Measurements from ENCODE around the gene SMAD3. TPM values are rescaled to one million over a fixed set of nuclear protein-coding genes. Genes with fewer than 3 reads are reported as not detected.

SMAD3 gene
- total and polyA plus RNA-seq, 4 donors: 4.0 to 12.2 (median 5.5) TPM

DNA sequence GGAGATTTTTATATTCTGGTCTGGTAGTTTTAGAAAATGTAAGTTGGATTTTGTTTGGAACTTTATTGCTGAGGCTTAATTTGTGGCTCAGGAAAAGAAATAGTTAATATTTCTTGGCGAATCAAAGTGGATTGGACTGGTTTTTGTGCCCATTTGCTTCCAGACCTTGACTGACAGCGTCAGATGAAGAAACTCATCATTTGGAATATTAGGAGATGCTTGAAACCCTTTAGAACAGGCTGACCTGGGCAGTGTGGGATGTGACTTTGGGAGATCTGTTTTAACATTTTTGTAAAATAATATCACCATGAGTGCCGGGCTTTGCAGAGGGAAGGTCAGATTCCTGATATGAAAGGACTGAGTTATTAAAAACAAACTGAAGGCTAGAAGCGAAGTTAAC, 106.1 kb downstream of the SMAD3 start:
- TF ChIP-seq RAD21 (IDR thresholded peaks at IDR 0.05): no peak
- TF ChIP-seq CTCF (IDR thresholded peaks at IDR 0.05; ENCODE audit: low read depth, low read length, missing input control): no peak
- TF ChIP-seq, protein P1, sequence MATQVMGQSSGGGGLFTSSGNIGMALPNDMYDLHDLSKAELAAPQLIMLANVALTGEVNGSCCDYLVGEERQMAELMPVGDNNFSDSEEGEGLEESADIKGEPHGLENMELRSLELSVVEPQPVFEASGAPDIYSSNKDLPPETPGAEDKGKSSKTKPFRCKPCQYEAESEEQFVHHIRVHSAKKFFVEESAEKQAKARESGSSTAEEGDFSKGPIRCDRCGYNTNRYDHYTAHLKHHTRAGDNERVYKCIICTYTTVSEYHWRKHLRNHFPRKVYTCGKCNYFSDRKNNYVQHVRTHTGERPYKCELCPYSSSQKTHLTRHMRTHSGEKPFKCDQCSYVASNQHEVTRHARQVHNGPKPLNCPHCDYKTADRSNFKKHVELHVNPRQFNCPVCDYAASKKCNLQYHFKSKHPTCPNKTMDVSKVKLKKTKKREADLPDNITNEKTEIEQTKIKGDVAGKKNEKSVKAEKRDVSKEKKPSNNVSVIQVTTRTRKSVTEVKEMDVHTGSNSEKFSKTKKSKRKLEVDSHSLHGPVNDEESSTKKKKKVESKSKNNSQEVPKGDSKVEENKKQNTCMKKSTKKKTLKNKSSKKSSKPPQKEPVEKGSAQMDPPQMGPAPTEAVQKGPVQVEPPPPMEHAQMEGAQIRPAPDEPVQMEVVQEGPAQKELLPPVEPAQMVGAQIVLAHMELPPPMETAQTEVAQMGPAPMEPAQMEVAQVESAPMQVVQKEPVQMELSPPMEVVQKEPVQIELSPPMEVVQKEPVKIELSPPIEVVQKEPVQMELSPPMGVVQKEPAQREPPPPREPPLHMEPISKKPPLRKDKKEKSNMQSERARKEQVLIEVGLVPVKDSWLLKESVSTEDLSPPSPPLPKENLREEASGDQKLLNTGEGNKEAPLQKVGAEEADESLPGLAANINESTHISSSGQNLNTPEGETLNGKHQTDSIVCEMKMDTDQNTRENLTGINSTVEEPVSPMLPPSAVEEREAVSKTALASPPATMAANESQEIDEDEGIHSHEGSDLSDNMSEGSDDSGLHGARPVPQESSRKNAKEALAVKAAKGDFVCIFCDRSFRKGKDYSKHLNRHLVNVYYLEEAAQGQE (IDR thresholded peaks at IDR 0.05): no peak
- no peak for TF ChIP-seq NR2F2 (IDR thresholded peaks at IDR 0.05)
- TF ChIP-seq SP1 (IDR thresholded peaks at IDR 0.05): no peak
- TF ChIP-seq FOXA2 (IDR thresholded peaks at IDR 0.05): no peak
- TF ChIP-seq, protein P2, sequence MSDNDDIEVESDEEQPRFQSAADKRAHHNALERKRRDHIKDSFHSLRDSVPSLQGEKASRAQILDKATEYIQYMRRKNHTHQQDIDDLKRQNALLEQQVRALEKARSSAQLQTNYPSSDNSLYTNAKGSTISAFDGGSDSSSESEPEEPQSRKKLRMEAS (IDR thresholded peaks at IDR 0.05): no peak
- TF ChIP-seq TAF1 (conservative IDR thresholded peaks at IDR 0.05): no peak
- no peak for TF ChIP-seq EGR1 (IDR thresholded peaks at IDR 0.05; ENCODE audit: low read depth in 2 of 2)
- no peak for TF ChIP-seq RXRA (IDR thresholded peaks at IDR 0.05)
- no peak for TF ChIP-seq GABPA (IDR thresholded peaks at IDR 0.05 in 1 of 2, conservative IDR thresholded peaks at IDR 0.05 in 1 of 2)
- TF ChIP-seq YY1 (IDR thresholded peaks at IDR 0.05): no peak
- no peak for TF ChIP-seq JUND (IDR thresholded peaks at IDR 0.05)
- TF ChIP-seq HNF4A (conservative IDR thresholded peaks at IDR 0.05): no peak
- TF ChIP-seq HNF4G (IDR thresholded peaks at IDR 0.05): no peak
- TF ChIP-seq, protein P3, sequence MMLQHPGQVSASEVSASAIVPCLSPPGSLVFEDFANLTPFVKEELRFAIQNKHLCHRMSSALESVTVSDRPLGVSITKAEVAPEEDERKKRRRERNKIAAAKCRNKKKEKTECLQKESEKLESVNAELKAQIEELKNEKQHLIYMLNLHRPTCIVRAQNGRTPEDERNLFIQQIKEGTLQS (IDR thresholded peaks at IDR 0.05): no peak
- TF ChIP-seq, protein P4, sequence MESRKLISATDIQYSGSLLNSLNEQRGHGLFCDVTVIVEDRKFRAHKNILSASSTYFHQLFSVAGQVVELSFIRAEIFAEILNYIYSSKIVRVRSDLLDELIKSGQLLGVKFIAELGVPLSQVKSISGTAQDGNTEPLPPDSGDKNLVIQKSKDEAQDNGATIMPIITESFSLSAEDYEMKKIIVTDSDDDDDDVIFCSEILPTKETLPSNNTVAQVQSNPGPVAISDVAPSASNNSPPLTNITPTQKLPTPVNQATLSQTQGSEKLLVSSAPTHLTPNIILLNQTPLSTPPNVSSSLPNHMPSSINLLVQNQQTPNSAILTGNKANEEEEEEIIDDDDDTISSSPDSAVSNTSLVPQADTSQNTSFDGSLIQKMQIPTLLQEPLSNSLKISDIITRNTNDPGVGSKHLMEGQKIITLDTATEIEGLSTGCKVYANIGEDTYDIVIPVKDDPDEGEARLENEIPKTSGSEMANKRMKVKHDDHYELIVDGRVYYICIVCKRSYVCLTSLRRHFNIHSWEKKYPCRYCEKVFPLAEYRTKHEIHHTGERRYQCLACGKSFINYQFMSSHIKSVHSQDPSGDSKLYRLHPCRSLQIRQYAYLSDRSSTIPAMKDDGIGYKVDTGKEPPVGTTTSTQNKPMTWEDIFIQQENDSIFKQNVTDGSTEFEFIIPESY (IDR thresholded peaks at IDR 0.05): no peak
- no peak for TF ChIP-seq FOXA1 (IDR thresholded peaks at IDR 0.05)
- H3K4me3 ChIP-seq (ENCODE audit: low read depth in 1 of 3, low read length in 3 of 3): no peak overlapping the region
- no peak for DNase-seq (ENCODE audit: low spot score)
- no peak overlapping the region for H3K27ac ChIP-seq (ENCODE audit: low read depth in 1 of 2, low read length in 2 of 2)
- no peaks in the 10 kb centered on the region for H3K27me3 ChIP-seq (ENCODE audit: control insufficient read depth in 4 of 4, insufficient read depth in 4 of 4, low read length in 3 of 4)
- no peaks in the 10 kb centered on the region for H3K9me3 ChIP-seq (ENCODE audit: control insufficient read depth in 4 of 4, low read length in 3 of 4)
- peaks cover 5 to 28% (median 9%) of the 10 kb centered on the region in 4 donors for H3K36me3 ChIP-seq (ENCODE audit: control insufficient read depth in 4 of 4, insufficient read depth in 3 of 4, low read depth in 1 of 4, low read length in 3 of 4)
- peaks cover 2 to 16% (median 9%) of the 10 kb centered on the region in 4 donors for H3K4me1 ChIP-seq (ENCODE audit: control insufficient read depth in 4 of 4, insufficient read depth in 4 of 4, low read length in 3 of 4)
- H3K9ac ChIP-seq (ENCODE audit: low read depth in 1 of 2, low read length in 2 of 2): no peak overlapping the region
- WGBS: 92% methylated on average over 4 of the region's 4 CpGs

Data from liver (tissue), 9 donors.